GM23338 (cell line): ENCODE results near the gene REG4.

ENCODE experiments used
- CREB1 ChIP-seq: fragments of 250-450 bp; sonication (Bioruptor Pico); IDR thresholded peaks from 2 replicates; pipeline ENCODE4 v1.5.0; 2020; ENCODE audit warnings: low read depth, mild to moderate bottlenecking, moderate library complexity
- CTCF ChIP-seq, 2 experiments: fragments of 200-600 bp in 1 of 2; sonication (generic) in 1 of 2; conservative IDR thresholded peaks; 2 replicates each; pipeline versions ENCODE4 v1.5.1 to v1.6.1; 2016 to 2017; ENCODE audit warnings: antibody characterized with exemption in 2 of 2, low read depth in 2 of 2, mild to moderate bottlenecking in 2 of 2, moderate library complexity in 1 of 2
- EZH2 ChIP-seq: fragments of 200-600 bp; sonication (generic); IDR thresholded peaks from one replicate; pipeline ENCODE4 v1.8.0; 2017; ENCODE audit warnings: antibody characterized with exemption, mild to moderate bottlenecking, low read depth; ENCODE audit not compliant: unreplicated experiment
- EZH2phosphoT487 ChIP-seq: fragments of 200-600 bp; sonication (generic); IDR thresholded peaks from one replicate; pipeline ENCODE4 v1.8.1; 2018; ENCODE audit warnings: antibody characterized with exemption; ENCODE audit not compliant: unreplicated experiment
- JUNB ChIP-seq: IDR thresholded peaks from one replicate; pipeline ENCODE4 v1.6.1; 2016; ENCODE audit warnings: antibody characterized with exemption; ENCODE audit not compliant: unreplicated experiment
- POLR2AphosphoS5 ChIP-seq: IDR thresholded peaks from 2 replicates; pipeline ENCODE4 v1.6.1; 2016; ENCODE audit warnings: antibody characterized with exemption, low read depth
- STAT1 ChIP-seq: IDR thresholded peaks from one replicate; pipeline ENCODE4 v1.6.1; 2016; ENCODE audit warnings: antibody characterized with exemption; ENCODE audit not compliant: unreplicated experiment

GRCh38 chr1:119773711-119774241, 37.5 kb downstream of the REG4 start:
- TF ChIP-seq CTCF (conservative IDR thresholded peaks at IDR 0.05; ENCODE audit: low read depth in 2 of 2) (no peak), POLR2AphosphoS5 (no peak), EZH2 (no peak), CREB1 (CRISPR knock-in tag) (no peak), STAT1 (no peak), JUNB (no peak), EZH2phosphoT487 (no peak)
